CD4-positive, alpha-beta T cell (primary cell): Measurements from ENCODE around the gene TMED10. TPM values are rescaled to one million over a fixed set of nuclear protein-coding genes. Genes with fewer than 3 reads are reported as not detected.
A peak's percentile ranks its signal among the peaks of the same experiment; 100 is the strongest.

ENCODE experiments used
- ATAC-seq: fragments of 200-7000 bp; cut with Tn5 transposase; one replicate; pipeline ENCODE4 v1.10.0; 2022; ENCODE audit warnings: mild to moderate bottlenecking; ENCODE audit not compliant: poor library complexity
- CTCF ChIA-PET: fragments of 350-600 bp; sonication (Branson Sonifier 250); formaldehyde crosslinking; loops from one replicate; lab custom pipeline; 2021; ENCODE audit warnings: antibody characterized with exemption, inconsistent platforms; lab: Charles Lee
- POLR2A ChIA-PET: fragments of 350-600 bp; sonication (Branson Sonifier 250); formaldehyde crosslinking; loops from one replicate; lab custom pipeline; 2021; ENCODE audit warnings: antibody characterized with exemption, inconsistent platforms; lab: Charles Lee
- DNase-seq, 14 experiments: peaks; one replicate each; pipeline ENCODE4 v3.0.0-alpha.2; 2013 to 2020; ENCODE audit warnings: mixed read lengths in 2 of 14
- H3K27ac ChIP-seq, 2 donors: one replicate each; pipeline versions ENCODE4 v1.5.1 to v1.7.0; 2013; ENCODE audit warnings: low read length in 2 of 2, low read depth in 1 of 2, mild to moderate bottlenecking in 1 of 2
- H3K27me3 ChIP-seq, 2 experiments: 1 replicate in 1 of 2; 2 replicates in 1 of 2; pipeline versions ENCODE4 v1.6.1 to v1.7.0; 2013; ENCODE audit warnings: low read length in 2 of 2, control low read depth in 1 of 2, mild to moderate bottlenecking in 1 of 2, moderate library complexity in 1 of 2; ENCODE audit not compliant: insufficient read depth in 2 of 2, control insufficient read depth in 1 of 2
- H3K36me3 ChIP-seq: one replicate; pipeline ENCODE4 v1.6.1; 2013; ENCODE audit warnings: low read length, control low read depth; ENCODE audit not compliant: insufficient read depth
- H3K4me1 ChIP-seq: one replicate; pipeline ENCODE4 v1.6.1; 2013; ENCODE audit warnings: low read length, control low read depth; ENCODE audit not compliant: insufficient read depth
- H3K4me3 ChIP-seq: one replicate; pipeline ENCODE4 v1.5.1; 2013; ENCODE audit warnings: mild to moderate bottlenecking, low read length, moderate library complexity
- H3K9me3 ChIP-seq, 2 experiments: 1 replicate in 1 of 2; 2 replicates in 1 of 2; pipeline versions ENCODE4 v1.6.1 to v1.7.0; 2013; ENCODE audit warnings: low read length in 2 of 2, mild to moderate bottlenecking in 2 of 2, control low read depth in 1 of 2, moderate library complexity in 1 of 2; ENCODE audit not compliant: control insufficient read depth in 1 of 2, insufficient read depth in 1 of 2
- H3K27ac Mint-ChIP-seq: one replicate; pipeline ENCODE4 v1.8.0; 2020; ENCODE audit warnings: mixed read lengths
- H3K27me3 Mint-ChIP-seq: one replicate; pipeline ENCODE4 v1.8.0; 2021; ENCODE audit warnings: mixed read lengths
- H3K36me3 Mint-ChIP-seq: one replicate; pipeline ENCODE4 v1.8.0; 2021; ENCODE audit warnings: low read depth, mixed read lengths
- H3K4me1 Mint-ChIP-seq: one replicate; pipeline ENCODE4 v1.8.0; 2021; ENCODE audit warnings: low read depth, mixed read lengths
- H3K4me3 Mint-ChIP-seq: one replicate; pipeline ENCODE4 v1.8.0; 2020; ENCODE audit warnings: mild to moderate bottlenecking, mixed read lengths
- H3K9me3 Mint-ChIP-seq: one replicate; pipeline ENCODE4 v1.8.0; 2020; ENCODE audit warnings: mixed read lengths
- CTCF ChIP-seq: fragments of 200-600 bp; IDR thresholded peaks from one replicate; pipeline ENCODE4 v1.8.0; 2022; ENCODE audit warnings: antibody characterized with exemption, mild to moderate bottlenecking
- intact Hi-C, 2 experiments: fragments of 100-400 bp; cut with DNase I in 1 of 2; cut with micrococcal nuclease in 1 of 2; formaldehyde crosslinking; loops; one replicate each; pipeline versions ENCODE4 v1.15.1 to v1.9.0; 2023 to 2025; cut with DNase I, micrococcal nuclease
- total RNA-seq, 174 experiments: library from RNA in 2 of 174; stranded (reverse) in 2 of 174; gene quantifications; one replicate each; pipeline ENCODE4 v1.2.3 and lab custom pipeline; 2021 to 2026

The TMED10 gene
- total RNA-seq, 2 experiments from 2014 or later, result 153 to 156 TPM

GRCh38 chr14:75206190-75206589, 29.8 kb upstream of the TMED10 start:
- no peaks in the 10 kb centered on the region for H3K9me3 ChIP-seq
- H3K27me3 Mint-ChIP-seq, result no peaks in the 10 kb centered on the region
- POLR2A ChIA-PET, result interaction anchor here (0.6 kb wide), 1 partner anchor 42 kb away, joined by 3 read pairs; no protein-coding TSS in a partner anchor
- no peak overlapping the region for H3K4me3 Mint-ChIP-seq
- intact Hi-C loops, result loop anchor here in 1 of 2 experiments (5.0 kb wide), 1 partner anchor 1409 kb away; no protein-coding TSS in a partner anchor
- H3K36me3 Mint-ChIP-seq, result no peaks in the 10 kb centered on the region
- peaks cover 13% of the 10 kb centered on the region for H3K4me1 Mint-ChIP-seq
- H3K27me3 ChIP-seq, result no peaks in the 10 kb centered on the region
- H3K27ac ChIP-seq, result no peak overlapping the region
- no peak for TF ChIP-seq CTCF
- DNase-seq, result no peak
- peak overlapping the region; percentile 37 for H3K27ac Mint-ChIP-seq
- no peaks in the 10 kb centered on the region for H3K9me3 Mint-ChIP-seq
- CTCF ChIA-PET, result no interaction called here
- ATAC-seq, result no peak
- H3K4me3 ChIP-seq, result no peak overlapping the region
- no peaks in the 10 kb centered on the region for H3K36me3 ChIP-seq
- H3K4me1 ChIP-seq, result peaks cover 11% of the 10 kb centered on the region

DNA sequence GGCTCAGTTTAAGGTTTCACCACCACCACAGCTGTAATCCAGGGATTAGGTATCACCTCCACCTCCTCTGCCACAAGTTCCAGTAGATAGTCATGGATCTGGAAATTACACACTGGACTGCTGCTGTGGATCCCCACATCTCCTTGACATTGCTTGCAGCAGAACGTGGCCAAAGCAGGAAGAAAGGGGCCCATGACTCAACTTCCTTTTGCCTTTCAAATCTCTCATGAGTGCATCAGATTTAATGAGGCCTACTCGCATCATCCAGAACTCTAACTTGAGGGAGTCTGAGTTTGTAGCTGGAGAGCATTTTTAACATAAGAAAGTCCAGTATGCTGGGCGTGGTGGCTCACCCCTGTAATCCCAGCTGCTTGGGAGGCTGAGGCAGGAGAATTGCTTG, 29.2 kb upstream of the TMED10 start:
- Histone ChIP-seq H3K4me1 (peaks cover 11% of the 10 kb centered on the region), H3K27me3 (no peaks in the 10 kb centered on the region), H3K36me3 (no peaks in the 10 kb centered on the region), H3K9me3 (no peaks in the 10 kb centered on the region), H3K27ac (no peak overlapping the region), H3K4me3 (no peak overlapping the region)
- Mint-ChIP-seq H3K27ac (no peak overlapping the region), H3K4me1 (peaks cover 13% of the 10 kb centered on the region), H3K27me3 (no peaks in the 10 kb centered on the region), H3K36me3 (no peaks in the 10 kb centered on the region), H3K4me3 (no peak overlapping the region), H3K9me3 (no peaks in the 10 kb centered on the region)
- CTCF ChIA-PET, result interaction anchor here (1.4 kb wide), 1 partner anchor 79 kb away, joined by 3 read pairs; no protein-coding TSS in a partner anchor
- DNase-seq, result peak in 3 of 14 experiments; percentile 19 to 58 (median 52)
- TF ChIP-seq CTCF, result no peak
- ATAC-seq, result no peak
- intact Hi-C loops, result loop anchor here in 1 of 2 experiments (5.0 kb wide), 1 partner anchor 1408 kb away; no protein-coding TSS in a partner anchor
- POLR2A ChIA-PET, result interaction anchor here (0.6 kb wide), 1 partner anchor 17 kb away, joined by 5 read pairs; no protein-coding TSS in a partner anchor

DNA sequence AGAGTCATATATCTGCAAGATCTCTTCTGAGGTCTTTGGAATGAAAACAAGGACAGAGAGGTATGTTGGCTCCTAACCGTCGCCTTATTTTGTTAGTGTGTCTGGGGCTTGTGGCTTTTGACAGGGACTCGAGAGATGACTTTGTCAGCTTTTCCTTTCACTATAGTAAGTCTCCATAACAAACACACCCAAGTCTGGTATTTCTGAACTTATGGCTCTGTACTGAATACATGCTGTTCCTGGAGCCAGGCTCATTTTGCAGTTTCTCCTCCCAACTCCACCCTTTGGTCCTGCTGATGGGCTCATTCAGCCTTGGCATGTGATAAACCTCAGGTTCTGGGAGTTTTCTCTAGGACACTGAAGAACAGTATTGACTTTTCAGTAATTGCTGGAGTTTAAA, 27.7 kb upstream of the TMED10 start:
- Histone ChIP-seq H3K27ac (no peak overlapping the region), H3K36me3 (no peaks in the 10 kb centered on the region), H3K4me3 (no peak overlapping the region), H3K9me3 (no peaks in the 10 kb centered on the region), H3K4me1 (peaks cover 11% of the 10 kb centered on the region), H3K27me3 (no peaks in the 10 kb centered on the region)
- ATAC-seq, result no peak
- no peaks in the 10 kb centered on the region for H3K27me3 Mint-ChIP-seq
- intact Hi-C loops, result no loop called here
- no peak for DNase-seq
- ChIA-PET POLR2A (no interaction called here), CTCF (no interaction called here)
- H3K9me3 Mint-ChIP-seq, result no peaks in the 10 kb centered on the region
- peaks cover 13% of the 10 kb centered on the region for H3K4me1 Mint-ChIP-seq
- H3K4me3 Mint-ChIP-seq, result no peak overlapping the region
- no peak for TF ChIP-seq CTCF
- no peak overlapping the region for H3K27ac Mint-ChIP-seq
- H3K36me3 Mint-ChIP-seq, result no peaks in the 10 kb centered on the region
